Coronary artery (tissue), 2 donors: ENCODE results near the gene GPR108.

Source experiments
- DNase-seq: peaks from one replicate; pipeline ENCODE4 v3.0.0-alpha.2; 2017; ENCODE audit warnings: low spot score
- H3K27ac ChIP-seq, 2 donors: fragments of 200-600 bp; sonication (generic); one replicate each; pipeline ENCODE4 v1.5.1; 2016 to 2019
- H3K4me3 ChIP-seq: fragments of 200-600 bp; sonication (generic); 2 replicates; pipeline ENCODE4 v1.5.1; 2016; ENCODE audit warnings: mild to moderate bottlenecking, moderate library complexity
- CTCF ChIP-seq: fragments of 200-600 bp; sonication (generic); IDR thresholded peaks from one replicate; pipeline ENCODE4 v1.5.1; 2019; ENCODE audit warnings: antibody characterized with exemption

GPR108 gene

GRCh38 chr19:6690160-6690885 lies 47.1 kb downstream of the GPR108 start:
- Histone ChIP-seq H3K27ac (no peak overlapping the region), H3K4me3 (no peak overlapping the region)
- DNase-seq = no peak
- no peak for TF ChIP-seq CTCF

- Histone ChIP-seq H3K27ac (no peak overlapping the region), H3K4me3 (no peak overlapping the region)
- no peak for TF ChIP-seq CTCF
- no peak for DNase-seq
Observed at GRCh38 chr19:6687114-6687513, 50.3 kb downstream of the GPR108 start.

DNA sequence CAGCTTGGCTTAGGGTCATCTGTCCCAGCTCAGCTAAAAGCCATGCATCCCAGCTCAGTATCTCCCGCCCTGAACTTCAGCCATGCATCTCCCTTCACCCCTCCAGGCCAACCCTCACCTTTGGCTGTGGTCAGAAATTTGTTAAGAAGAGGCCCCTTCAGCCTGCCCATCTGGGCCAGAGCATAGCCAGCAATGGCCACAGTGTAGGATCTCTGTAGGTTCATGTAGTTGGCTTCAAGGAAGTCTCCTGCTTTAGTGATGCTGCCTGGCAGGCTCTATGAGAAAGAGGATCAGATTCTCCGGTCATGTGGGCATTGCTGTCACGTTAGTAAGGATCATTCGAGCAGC lies 50.8 kb downstream of the GPR108 start:
- Histone ChIP-seq H3K27ac (no peak overlapping the region), H3K4me3 (no peak overlapping the region)
- no peak for DNase-seq
- no peak for TF ChIP-seq CTCF

GRCh38 chr19:6685962-6686627 lies 51.3 kb downstream of the GPR108 start:
- Histone ChIP-seq H3K4me3 (no peak overlapping the region), H3K27ac (no peak overlapping the region)
- no peak for DNase-seq
- TF ChIP-seq CTCF = no peak

DNA sequence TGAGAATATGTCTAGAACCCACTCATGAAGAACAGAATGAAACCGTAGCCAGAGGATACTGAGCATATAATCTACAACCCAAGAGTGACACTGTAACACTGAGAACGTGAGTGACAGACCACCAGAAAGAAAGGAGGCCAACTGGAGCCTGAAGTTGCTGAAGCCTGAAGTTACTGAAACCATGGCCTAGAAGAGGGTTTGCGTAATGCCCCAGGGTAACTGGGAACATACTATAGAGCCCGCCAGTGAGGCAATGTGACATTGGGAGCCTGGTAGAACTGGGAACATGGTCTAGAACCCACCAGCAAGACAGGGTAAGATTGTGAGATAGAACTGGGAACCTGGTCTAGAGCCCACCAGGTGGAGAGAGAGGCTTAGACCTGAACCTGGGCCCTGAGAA lies 51.9 kb downstream of the GPR108 start:
- TF ChIP-seq CTCF = no peak
- no peak overlapping the region for H3K27ac ChIP-seq
- no peak overlapping the region for H3K4me3 ChIP-seq
- no peak for DNase-seq

DNA sequence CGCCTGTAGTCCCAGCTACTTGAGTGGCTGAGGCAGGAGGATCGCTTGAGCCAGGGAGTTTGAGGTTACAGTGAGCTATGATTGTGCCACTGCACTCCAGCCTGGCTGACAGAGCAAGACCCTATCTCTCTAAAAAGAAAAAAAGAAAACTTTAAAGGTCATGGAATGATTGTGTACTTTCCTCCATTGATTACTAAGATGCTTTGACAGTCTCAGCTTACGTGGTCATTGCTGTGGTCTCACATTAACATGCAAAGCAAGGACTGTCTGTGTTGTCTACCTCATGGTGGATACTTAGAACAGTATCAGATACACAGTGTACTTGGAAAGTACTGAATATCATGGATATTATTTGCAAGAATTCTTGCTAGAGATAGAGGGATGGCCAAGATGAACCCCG lies 53.4 kb downstream of the GPR108 start:
- H3K27ac ChIP-seq = no peak overlapping the region
- H3K4me3 ChIP-seq = no peak overlapping the region
- no peak for DNase-seq
- TF ChIP-seq CTCF = no peak

- Histone ChIP-seq H3K4me3 (no peak overlapping the region), H3K27ac (no peak overlapping the region)
- no peak for DNase-seq
- TF ChIP-seq CTCF = no peak
Observed at GRCh38 chr19:6682607-6683128, 54.7 kb downstream of the GPR108 start.
